NCI-H2171 treated with DMSO at 0.1 percent for 48 hours (cell line): ENCODE results near the gene OCA2.
"Not testable (repeated sequence)": the region's sequence is repeated elsewhere in the genome, so short reads cannot be mapped to it uniquely, and the experiment has no call there.

Source experiments
- DNase-seq: peaks from one replicate; lab custom pipeline; 2025; lab: John Stamatoyannopoulos, UW

OCA2 gene

GRCh38 chr15:27770769-27771554 lies 328.2 kb downstream of the OCA2 start:
- no peak for DNase-seq

DNA sequence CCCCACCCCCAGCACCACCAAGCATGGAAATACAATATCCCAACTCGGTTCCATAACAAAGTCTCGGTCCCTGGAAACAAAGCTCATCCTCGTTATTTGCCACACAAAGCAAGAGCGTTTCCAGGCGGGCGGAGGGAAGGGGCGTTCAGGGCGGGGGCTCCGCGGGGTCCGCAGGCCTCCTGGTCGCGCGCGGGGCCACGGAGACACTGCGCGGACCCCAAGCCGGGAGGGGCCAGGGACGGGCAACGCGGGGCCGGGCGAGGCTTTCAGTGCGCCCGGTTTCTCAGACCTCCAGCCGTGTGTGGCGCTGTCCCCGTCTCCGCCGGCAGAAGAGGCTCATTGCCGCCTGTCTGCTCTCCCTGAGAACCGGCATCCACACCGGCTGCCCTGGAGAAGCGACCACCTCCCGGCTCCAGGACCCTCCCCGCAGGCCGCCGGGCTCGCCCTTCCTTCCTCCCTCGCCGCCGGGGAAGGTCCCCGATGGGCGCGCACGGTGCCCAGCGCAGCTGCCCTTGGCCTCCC lies 329.0 kb downstream of the OCA2 start:
- no peak for DNase-seq

GRCh38 chr15:27769652-27770051 lies 329.5 kb downstream of the OCA2 start:
- DNase-seq: no peak

DNA sequence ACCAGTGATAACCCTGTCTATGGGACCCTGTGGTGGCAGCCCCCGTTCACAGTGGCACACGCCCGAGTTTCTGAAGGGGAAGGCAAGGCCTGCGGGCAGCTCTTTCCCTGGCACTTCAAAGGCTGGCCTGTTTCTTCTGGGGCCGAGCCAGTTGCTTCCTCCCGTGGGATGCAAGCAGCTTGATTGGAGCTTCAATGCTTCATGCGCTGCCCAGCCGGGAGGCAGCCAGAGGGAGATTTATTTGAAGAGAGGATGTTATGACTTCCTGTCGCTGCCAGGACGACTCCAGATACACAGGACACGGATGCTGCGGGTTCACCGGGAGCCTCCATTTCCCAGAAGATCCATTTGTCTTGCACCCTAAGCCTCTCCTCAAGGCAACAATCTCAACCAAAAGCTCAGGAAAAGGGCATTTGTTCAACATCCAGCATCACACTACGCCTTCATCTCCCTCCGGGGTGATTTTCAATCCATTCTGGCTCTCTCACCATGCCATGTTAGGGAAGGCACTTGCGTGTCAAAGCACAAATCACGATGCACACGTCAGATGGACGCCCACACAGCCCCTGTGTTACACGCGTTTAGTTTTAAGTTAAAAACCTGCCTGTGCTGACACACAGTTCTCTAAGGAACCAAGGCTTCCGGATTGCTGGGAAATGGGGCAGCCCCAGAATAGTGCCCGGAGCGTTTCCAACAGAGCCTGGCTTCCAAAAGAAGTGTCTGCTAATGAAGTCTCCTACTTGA lies 330.2 kb downstream of the OCA2 start:
- no peak for DNase-seq

- DNase-seq: no peak
Measured at GRCh38 chr15:27767918-27768640, 331.0 kb downstream of the OCA2 start.

- not testable (repeated sequence) for DNase-seq
Measured at GRCh38 chr15:27767430-27767829, 331.7 kb downstream of the OCA2 start.

DNA sequence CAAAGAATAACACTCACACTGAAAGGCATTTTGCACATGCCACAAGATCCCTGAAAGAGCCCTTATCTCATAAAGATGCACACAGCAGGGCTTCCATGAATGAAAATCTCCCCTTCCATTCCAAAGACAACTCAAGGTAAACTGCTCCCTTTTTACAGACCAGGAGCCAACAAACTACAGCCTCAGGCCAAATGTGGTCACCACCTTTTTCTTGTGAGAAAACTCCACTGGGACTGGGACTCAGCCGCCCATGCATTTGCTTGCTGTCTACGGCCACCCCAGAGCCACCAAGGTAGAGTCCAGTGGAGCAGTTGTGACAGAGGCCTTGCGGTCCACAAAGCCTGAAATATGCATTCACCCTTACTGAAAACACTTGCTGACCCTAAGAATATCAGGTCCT lies 334.8 kb downstream of the OCA2 start:
- DNase-seq: no peak

DNA sequence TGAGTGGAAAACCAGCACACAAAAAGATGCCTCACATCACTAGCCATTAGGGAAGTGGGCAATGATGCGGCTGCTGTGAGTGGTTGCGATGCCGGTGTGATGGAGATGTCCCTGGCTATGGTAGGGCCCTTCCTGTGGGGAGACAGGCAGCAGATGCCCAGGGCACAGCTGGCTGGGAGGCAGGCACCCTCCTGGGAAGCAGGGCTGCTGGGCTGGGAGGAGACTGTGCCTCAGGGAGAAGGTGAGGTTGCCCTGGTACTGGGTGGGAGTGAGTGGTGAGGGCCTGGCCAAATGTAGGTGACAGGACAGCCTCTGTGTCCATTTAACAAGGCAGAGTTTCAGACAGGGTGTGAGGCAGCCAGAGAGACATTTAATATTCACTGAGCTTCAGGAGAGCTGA lies 335.6 kb downstream of the OCA2 start:
- DNase-seq: no peak

- DNase-seq: no peak
Measured at GRCh38 chr15:27762471-27762870, 336.6 kb downstream of the OCA2 start.

GRCh38 chr15:27757052-27757451 lies 342.1 kb downstream of the OCA2 start:
- no peak for DNase-seq

DNA sequence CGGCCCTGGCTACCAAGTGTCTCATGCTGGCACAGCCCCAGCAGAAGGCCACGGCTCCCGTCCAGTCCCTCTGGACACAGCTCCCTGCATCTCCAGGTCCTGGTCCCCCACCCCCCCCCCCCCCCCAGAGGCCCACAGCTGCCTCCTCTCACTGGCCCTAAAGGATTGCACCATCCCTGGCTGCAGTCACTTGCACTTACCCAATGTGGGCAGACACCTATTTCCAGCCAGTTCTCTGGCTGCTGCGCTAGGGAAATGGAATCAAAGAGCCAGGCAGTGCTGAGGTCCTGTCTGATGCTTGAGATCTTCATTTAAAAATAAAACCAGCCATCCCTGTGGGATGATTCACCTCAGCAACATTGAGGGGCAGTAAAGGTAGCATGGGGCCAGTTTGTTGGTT lies 346.4 kb downstream of the OCA2 start:
- no peak for DNase-seq

GRCh38 chr15:27747997-27748396 lies 351.1 kb downstream of the OCA2 start:
- DNase-seq: no peak

- no peak for DNase-seq
Measured at GRCh38 chr15:27746401-27746955, 352.6 kb downstream of the OCA2 start.

- no peak for DNase-seq
Measured at GRCh38 chr15:27744641-27745040, 354.5 kb downstream of the OCA2 start.

GRCh38 chr15:27743638-27744037 lies 355.5 kb downstream of the OCA2 start:
- DNase-seq: no peak

- DNase-seq: no peak
Measured at GRCh38 chr15:27742751-27743477, 356.2 kb downstream of the OCA2 start.

DNA sequence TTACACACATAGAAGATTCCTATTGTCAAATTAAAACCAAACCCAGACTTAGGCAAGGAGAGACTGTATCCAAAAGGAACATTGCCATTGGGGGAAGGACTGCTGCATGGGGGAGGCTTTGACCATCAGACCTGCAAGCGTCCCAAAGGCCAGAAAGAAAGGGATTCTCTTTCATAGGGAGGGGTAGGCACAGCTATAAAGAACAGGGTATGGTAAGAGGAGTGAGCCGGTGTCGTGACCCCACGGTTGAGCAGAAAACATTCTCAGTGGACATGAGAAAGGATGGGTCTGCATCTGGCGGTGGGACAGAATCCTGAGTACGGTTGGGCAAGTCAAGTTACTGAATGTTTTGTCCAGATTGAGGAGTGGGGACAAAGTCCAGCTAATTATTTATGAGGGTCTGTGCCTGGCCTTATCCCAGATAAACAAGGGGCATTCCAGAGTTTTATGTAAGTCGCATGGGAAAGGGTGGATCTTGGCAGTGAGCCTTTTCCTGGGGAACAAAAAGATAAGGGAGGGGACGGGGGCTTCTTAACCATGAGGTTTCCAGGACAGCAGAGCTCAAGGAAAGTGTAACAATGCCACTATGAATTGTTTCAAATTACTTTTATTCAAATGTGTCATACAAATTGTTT lies 357.8 kb downstream of the OCA2 start:
- no peak for DNase-seq

GRCh38 chr15:27734785-27735495 lies 364.2 kb downstream of the OCA2 start:
- DNase-seq: no peak

DNA sequence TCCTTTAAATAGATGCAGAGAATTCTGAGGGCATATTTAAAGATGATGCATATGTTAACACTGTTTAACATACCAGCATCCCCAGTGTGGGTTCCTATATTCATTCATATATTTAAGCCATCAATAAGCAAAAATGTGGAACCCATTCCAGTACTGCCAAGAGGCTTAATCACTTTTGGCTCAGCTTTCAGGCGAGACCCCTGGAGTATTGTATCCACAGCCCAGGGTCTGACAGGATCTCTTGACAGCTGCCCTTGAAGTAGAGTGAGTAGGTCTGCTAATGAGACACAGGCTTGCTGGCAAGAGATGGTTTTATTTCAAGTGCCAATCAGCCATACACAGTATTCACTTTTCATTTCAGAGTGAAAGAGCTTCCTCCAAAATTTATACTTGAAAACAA lies 367.3 kb downstream of the OCA2 start:
- DNase-seq: peak; percentile 41

GRCh38 chr15:27730868-27731267 lies 368.2 kb downstream of the OCA2 start:
- DNase-seq: no peak
